ENCODE data around the gene JAM3.

DNA sequence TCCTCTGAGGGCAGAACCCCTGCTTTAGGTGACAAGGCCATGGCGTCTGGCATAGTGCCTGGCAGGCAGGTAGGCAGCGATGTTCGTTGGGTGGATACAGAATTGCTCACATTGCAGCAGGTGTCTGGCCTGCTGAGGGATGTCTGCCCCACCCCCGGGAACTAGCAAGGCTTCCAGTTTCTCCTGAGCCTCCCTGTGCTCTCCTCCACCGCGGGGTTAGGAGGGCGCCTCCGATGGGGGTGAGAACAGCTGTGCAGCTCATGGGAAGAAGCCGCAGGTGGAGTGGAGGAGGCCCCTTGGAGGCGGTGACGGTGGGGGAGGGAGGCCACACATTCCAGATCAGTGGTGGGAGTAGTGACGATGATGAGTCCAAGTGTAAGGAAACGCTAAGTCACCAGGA lies 48.3 kb upstream of the JAM3 start:
- no peak for TF ChIP-seq CTCF (IDR thresholded peaks at IDR 0.05; ENCODE audit: borderline replicate concordance, extremely low read depth, low read length, poor library complexity, severe bottlenecking)
- no peak for TF ChIP-seq EZH2 (IDR thresholded peaks at IDR 0.05; ENCODE audit: borderline replicate concordance, low read depth, low read length, severe bottlenecking)
